ENCODE results near the gene CYP27A1.

DNA sequence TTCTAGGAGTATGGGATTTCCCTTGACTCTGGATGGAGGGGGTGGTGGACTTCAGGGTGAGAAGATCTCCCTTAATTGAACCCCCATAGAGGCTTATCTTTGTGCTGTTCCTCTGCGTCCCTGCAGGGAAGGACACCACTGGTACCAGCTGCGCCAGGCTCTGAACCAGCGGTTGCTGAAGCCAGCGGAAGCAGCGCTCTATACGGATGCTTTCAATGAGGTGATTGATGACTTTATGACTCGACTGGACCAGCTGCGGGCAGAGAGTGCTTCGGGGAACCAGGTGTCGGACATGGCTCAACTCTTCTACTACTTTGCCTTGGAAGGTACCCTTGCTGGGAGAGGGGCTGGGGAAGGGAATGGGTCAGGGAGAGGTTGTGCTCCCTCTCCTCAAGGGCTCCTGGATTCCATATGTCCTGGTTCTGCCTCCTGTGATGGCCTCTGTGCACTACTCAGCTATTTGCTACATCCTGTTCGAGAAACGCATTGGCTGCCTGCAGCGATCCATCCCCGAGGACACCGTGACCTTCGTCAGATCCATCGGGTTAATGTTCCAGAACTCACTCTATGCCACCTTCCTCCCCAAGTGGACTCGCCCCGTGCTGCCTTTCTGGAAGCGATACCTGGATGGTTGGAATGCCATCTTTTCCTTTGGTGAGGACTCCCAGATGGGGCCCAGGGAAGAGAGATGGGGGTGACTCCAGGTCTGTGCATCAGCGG, 30.3 kb downstream of the CYP27A1 start:
- TF ChIP-seq, protein P1, sequence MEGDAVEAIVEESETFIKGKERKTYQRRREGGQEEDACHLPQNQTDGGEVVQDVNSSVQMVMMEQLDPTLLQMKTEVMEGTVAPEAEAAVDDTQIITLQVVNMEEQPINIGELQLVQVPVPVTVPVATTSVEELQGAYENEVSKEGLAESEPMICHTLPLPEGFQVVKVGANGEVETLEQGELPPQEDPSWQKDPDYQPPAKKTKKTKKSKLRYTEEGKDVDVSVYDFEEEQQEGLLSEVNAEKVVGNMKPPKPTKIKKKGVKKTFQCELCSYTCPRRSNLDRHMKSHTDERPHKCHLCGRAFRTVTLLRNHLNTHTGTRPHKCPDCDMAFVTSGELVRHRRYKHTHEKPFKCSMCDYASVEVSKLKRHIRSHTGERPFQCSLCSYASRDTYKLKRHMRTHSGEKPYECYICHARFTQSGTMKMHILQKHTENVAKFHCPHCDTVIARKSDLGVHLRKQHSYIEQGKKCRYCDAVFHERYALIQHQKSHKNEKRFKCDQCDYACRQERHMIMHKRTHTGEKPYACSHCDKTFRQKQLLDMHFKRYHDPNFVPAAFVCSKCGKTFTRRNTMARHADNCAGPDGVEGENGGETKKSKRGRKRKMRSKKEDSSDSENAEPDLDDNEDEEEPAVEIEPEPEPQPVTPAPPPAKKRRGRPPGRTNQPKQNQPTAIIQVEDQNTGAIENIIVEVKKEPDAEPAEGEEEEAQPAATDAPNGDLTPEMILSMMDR (IDR thresholded peaks at IDR 0.05; ENCODE audit: insufficient read depth, low read length, poor library complexity, severe bottlenecking) = no peak
- TF ChIP-seq EZH2phosphoT487 (conservative IDR thresholded peaks at IDR 0.05; ENCODE audit: low read length) = no peak
